ENCODE measurements around the gene CREB3L4.
"Not testable (repeated sequence)": the region's sequence is repeated elsewhere in the genome, so short reads cannot be mapped to it uniquely, and the experiment has no call there.

- not testable (repeated sequence) for TF ChIP-seq MYC (IDR thresholded peaks at IDR 0.05; ENCODE audit: low read depth, low read length); CTCF (IDR thresholded peaks at IDR 0.05; ENCODE audit: extremely low read depth in 1 of 2, insufficient read depth in 1 of 2, low read depth in 1 of 2, low read length in 2 of 2); POLR2AphosphoS5 (IDR thresholded peaks at IDR 0.05; ENCODE audit: insufficient read depth, low read depth, low read length); MAX (IDR thresholded peaks at IDR 0.05; ENCODE audit: insufficient read depth, insufficient read length); EZH2 (IDR thresholded peaks at IDR 0.05; ENCODE audit: borderline replicate concordance, low read depth, low read length, severe bottlenecking); POLR2A (IDR thresholded peaks at IDR 0.05; ENCODE audit: low read depth, low read length); FOS (IDR thresholded peaks at IDR 0.05; ENCODE audit: borderline replicate concordance, insufficient read depth, low read length); JUN (IDR thresholded peaks at IDR 0.05; ENCODE audit: borderline replicate concordance, insufficient read depth, insufficient read length, low read depth)
Observed at GRCh38 chr1:153981735-153982134, 14.0 kb downstream of the CREB3L4 start.

All from endothelial cell of umbilical vein (primary cell).